ENCODE results near the gene C7. TPM values are rescaled to one million over a fixed set of nuclear protein-coding genes. Genes with fewer than 3 reads are reported as not detected.

The C7 gene
- total RNA-seq, 1 experiment from 2014 or later, result 0.74 TPM

DNA sequence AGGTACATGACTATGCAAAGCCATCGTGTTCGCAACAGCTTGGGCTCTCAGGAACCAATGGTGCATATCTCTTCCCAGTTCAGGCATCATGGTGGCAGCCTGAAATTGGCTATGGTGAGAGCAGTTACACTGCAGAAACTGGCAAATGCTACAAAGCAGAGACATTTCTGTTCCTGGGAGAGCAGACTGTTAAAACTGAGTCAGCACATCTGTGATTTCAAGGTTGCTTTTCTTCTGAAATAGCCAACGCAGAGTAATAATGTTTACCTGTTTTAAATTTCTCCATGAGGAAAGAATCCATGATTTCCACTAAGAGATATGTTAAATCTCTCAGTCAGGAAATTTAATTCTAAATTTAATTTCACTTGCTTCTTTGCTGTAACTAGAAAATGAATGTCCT, 47.8 kb downstream of the C7 start (continued):
- TF ChIP-seq, protein P1, sequence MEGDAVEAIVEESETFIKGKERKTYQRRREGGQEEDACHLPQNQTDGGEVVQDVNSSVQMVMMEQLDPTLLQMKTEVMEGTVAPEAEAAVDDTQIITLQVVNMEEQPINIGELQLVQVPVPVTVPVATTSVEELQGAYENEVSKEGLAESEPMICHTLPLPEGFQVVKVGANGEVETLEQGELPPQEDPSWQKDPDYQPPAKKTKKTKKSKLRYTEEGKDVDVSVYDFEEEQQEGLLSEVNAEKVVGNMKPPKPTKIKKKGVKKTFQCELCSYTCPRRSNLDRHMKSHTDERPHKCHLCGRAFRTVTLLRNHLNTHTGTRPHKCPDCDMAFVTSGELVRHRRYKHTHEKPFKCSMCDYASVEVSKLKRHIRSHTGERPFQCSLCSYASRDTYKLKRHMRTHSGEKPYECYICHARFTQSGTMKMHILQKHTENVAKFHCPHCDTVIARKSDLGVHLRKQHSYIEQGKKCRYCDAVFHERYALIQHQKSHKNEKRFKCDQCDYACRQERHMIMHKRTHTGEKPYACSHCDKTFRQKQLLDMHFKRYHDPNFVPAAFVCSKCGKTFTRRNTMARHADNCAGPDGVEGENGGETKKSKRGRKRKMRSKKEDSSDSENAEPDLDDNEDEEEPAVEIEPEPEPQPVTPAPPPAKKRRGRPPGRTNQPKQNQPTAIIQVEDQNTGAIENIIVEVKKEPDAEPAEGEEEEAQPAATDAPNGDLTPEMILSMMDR (IDR thresholded peaks at IDR 0.05 in 2 of 3, conservative IDR thresholded peaks at IDR 0.05 in 1 of 3; ENCODE audit: borderline replicate concordance in 1 of 3, insufficient read depth in 1 of 3, low read depth in 2 of 3, low read length in 2 of 3), result no peak
- TF ChIP-seq EZH2phosphoT487 (IDR thresholded peaks at IDR 0.05; ENCODE audit: borderline replicate concordance) (no peak), POLR2A (IDR thresholded peaks at IDR 0.05; ENCODE audit: borderline replicate concordance, extremely low read depth, insufficient read depth, insufficient read length) (no peak), RAD21 (IDR thresholded peaks at IDR 0.05; ENCODE audit: low read depth) (no peak), SIN3A (IDR thresholded peaks at IDR 0.05; ENCODE audit: low read depth) (no peak), ZFX (IDR thresholded peaks at IDR 0.05) (no peak), ZNF274 (IDR thresholded peaks at IDR 0.05; ENCODE audit: low read depth, low read length) (no peak), EZH2 (IDR thresholded peaks at IDR 0.05) (no peak), POLR2AphosphoS5 (IDR thresholded peaks at IDR 0.05; ENCODE audit: low read depth, low read length) (no peak)
- TF ChIP-seq, protein P2, sequence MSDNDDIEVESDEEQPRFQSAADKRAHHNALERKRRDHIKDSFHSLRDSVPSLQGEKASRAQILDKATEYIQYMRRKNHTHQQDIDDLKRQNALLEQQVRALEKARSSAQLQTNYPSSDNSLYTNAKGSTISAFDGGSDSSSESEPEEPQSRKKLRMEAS (IDR thresholded peaks at IDR 0.05), result no peak

DNA sequence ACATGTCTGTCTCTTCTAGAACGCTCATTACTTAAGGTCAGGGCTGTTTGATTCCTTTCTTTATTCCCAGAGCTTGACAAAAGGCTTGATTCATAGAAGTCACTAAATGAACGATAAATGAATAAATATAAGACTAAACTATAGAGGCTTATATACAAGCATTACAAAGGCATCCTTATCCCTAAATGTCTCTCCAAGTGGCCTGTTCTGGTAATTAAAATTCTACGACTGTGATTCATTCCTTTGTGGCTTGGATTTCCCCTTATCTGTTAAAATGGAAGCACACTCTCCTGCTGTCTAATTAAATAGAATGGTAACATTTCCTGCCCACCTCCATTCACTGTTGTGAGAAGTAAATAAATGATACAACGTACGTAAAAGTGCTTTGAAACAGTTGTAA, 49.5 kb downstream of the C7 start:
- Histone ChIP-seq H3K36me3 (ENCODE audit: control insufficient read depth in 1 of 2, insufficient read depth in 2 of 2, low read length in 2 of 2) (no peaks in the 10 kb centered on the region), H2AFZ (ENCODE audit: low read depth, low read length, poor library complexity, severe bottlenecking) (no peak overlapping the region), H3K79me2 (ENCODE audit: insufficient read depth, low read length) (no peaks in the 10 kb centered on the region), H3K4me1 (ENCODE audit: control insufficient read depth in 1 of 2, insufficient read depth in 2 of 2, low read length in 2 of 2) (peaks cover 0 to 8% of the 10 kb centered on the region in 2 experiments; a peak in 1 of 4 replicates), H3K27me3 (ENCODE audit: insufficient read depth, low read length) (no peaks in the 10 kb centered on the region), H3K4me3 (replicated peaks in 1 of 2; ENCODE audit: low read depth in 1 of 2, low read length in 2 of 2) (no peak overlapping the region), H4K20me1 (ENCODE audit: insufficient read depth) (no peaks in the 10 kb centered on the region), H3K9me3 (ENCODE audit: control insufficient read depth in 1 of 2, insufficient read depth in 1 of 2, low read depth in 1 of 2, low read length in 2 of 2) (no peaks in the 10 kb centered on the region), H3K27ac (ENCODE audit: low read depth, low read length) (no peak overlapping the region), H3K4me2 (ENCODE audit: low read length) (no peak overlapping the region), H3K9ac (ENCODE audit: low read length) (no peak overlapping the region), H3K9me2 (ENCODE audit: insufficient read depth) (no peaks in the 10 kb centered on the region)
- ChIA-PET RAD21 (ENCODE audit: low non-redundant PET in 1 of 2, low total read pairs in 2 of 2, uncharacterized antibody in 2 of 2, unreplicated experiment in 2 of 2) (no interaction called here), CTCF (no interaction called here), POLR2A (no interaction called here)
- intact Hi-C loops (cut with micrococcal nuclease), result no loop called here
- DNase-seq (ENCODE audit: low read depth, low spot score) (no peak), ATAC-seq (no peak)
- no TSS peak for BruUV-seq (replicated peaks)
- TF ChIP-seq, protein P3, sequence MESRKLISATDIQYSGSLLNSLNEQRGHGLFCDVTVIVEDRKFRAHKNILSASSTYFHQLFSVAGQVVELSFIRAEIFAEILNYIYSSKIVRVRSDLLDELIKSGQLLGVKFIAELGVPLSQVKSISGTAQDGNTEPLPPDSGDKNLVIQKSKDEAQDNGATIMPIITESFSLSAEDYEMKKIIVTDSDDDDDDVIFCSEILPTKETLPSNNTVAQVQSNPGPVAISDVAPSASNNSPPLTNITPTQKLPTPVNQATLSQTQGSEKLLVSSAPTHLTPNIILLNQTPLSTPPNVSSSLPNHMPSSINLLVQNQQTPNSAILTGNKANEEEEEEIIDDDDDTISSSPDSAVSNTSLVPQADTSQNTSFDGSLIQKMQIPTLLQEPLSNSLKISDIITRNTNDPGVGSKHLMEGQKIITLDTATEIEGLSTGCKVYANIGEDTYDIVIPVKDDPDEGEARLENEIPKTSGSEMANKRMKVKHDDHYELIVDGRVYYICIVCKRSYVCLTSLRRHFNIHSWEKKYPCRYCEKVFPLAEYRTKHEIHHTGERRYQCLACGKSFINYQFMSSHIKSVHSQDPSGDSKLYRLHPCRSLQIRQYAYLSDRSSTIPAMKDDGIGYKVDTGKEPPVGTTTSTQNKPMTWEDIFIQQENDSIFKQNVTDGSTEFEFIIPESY (IDR thresholded peaks at IDR 0.05; ENCODE audit: extremely low read depth, insufficient replicate concordance, low read length), result no peak
- no peak for TF ChIP-seq CEBPB (IDR thresholded peaks at IDR 0.05; ENCODE audit: low read depth)
- TF ChIP-seq, protein P4, sequence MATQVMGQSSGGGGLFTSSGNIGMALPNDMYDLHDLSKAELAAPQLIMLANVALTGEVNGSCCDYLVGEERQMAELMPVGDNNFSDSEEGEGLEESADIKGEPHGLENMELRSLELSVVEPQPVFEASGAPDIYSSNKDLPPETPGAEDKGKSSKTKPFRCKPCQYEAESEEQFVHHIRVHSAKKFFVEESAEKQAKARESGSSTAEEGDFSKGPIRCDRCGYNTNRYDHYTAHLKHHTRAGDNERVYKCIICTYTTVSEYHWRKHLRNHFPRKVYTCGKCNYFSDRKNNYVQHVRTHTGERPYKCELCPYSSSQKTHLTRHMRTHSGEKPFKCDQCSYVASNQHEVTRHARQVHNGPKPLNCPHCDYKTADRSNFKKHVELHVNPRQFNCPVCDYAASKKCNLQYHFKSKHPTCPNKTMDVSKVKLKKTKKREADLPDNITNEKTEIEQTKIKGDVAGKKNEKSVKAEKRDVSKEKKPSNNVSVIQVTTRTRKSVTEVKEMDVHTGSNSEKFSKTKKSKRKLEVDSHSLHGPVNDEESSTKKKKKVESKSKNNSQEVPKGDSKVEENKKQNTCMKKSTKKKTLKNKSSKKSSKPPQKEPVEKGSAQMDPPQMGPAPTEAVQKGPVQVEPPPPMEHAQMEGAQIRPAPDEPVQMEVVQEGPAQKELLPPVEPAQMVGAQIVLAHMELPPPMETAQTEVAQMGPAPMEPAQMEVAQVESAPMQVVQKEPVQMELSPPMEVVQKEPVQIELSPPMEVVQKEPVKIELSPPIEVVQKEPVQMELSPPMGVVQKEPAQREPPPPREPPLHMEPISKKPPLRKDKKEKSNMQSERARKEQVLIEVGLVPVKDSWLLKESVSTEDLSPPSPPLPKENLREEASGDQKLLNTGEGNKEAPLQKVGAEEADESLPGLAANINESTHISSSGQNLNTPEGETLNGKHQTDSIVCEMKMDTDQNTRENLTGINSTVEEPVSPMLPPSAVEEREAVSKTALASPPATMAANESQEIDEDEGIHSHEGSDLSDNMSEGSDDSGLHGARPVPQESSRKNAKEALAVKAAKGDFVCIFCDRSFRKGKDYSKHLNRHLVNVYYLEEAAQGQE (IDR thresholded peaks at IDR 0.05; ENCODE audit: low read depth), result no peak
- TF ChIP-seq, protein P5, sequence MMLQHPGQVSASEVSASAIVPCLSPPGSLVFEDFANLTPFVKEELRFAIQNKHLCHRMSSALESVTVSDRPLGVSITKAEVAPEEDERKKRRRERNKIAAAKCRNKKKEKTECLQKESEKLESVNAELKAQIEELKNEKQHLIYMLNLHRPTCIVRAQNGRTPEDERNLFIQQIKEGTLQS (IDR thresholded peaks at IDR 0.05), result no peak
- TF ChIP-seq POLR2A (IDR thresholded peaks at IDR 0.05; ENCODE audit: borderline replicate concordance, extremely low read depth, insufficient read depth, insufficient read length), result no peak
- TF ChIP-seq, protein P2 (IDR thresholded peaks at IDR 0.05), result no peak
- TF ChIP-seq EGR1 (IDR thresholded peaks at IDR 0.05; ENCODE audit: low read depth), result no peak
- no peak for TF ChIP-seq ZFX (IDR thresholded peaks at IDR 0.05)
- no peak for TF ChIP-seq TCF7L2 (IDR thresholded peaks at IDR 0.05; ENCODE audit: borderline replicate concordance, extremely low read depth, insufficient read depth, insufficient read length)
- TF ChIP-seq CBX3 (IDR thresholded peaks at IDR 0.05; ENCODE audit: low read depth), result no peak
- no peak for TF ChIP-seq FOSL1 (IDR thresholded peaks at IDR 0.05; ENCODE audit: low read depth)
- no peak for TF ChIP-seq RAD21 (IDR thresholded peaks at IDR 0.05; ENCODE audit: low read depth)

All from HCT116 (cell line).